Loucy (cell line): ENCODE data around the gene DAZL.
A peak's percentile ranks its signal among the peaks of the same experiment; 100 is the strongest.

ENCODE experiments used
- H2AFZ ChIP-seq: fragments of 200-600 bp; sonication (generic); 2 replicates; pipeline ENCODE4 v1.6.0; 2016; ENCODE audit warnings: antibody characterized with exemption, mild to moderate bottlenecking, low read length, moderate library complexity
- H3F3A ChIP-seq: fragments of 200-600 bp; 2 replicates; pipeline ENCODE4 v1.6.0; 2016; ENCODE audit warnings: antibody characterized with exemption, low read depth, mild to moderate bottlenecking
- H3K27me3 ChIP-seq: fragments of 200-600 bp; sonication (generic); 2 replicates; pipeline ENCODE4 v1.6.1; 2014; ENCODE audit warnings: low read length, mild to moderate bottlenecking; ENCODE audit not compliant: insufficient read depth, poor library complexity, severe bottlenecking
- H3K36me3 ChIP-seq: fragments of 200-600 bp; sonication (generic); 2 replicates; pipeline ENCODE4 v1.6.1; 2016; ENCODE audit warnings: low read length; ENCODE audit not compliant: insufficient read depth
- H3K4me1 ChIP-seq: fragments of 200-600 bp; sonication (generic); 2 replicates; pipeline ENCODE4 v1.5.1; 2014; ENCODE audit warnings: low read length, mild to moderate bottlenecking; ENCODE audit not compliant: insufficient read depth, poor library complexity, severe bottlenecking
- H3K4me2 ChIP-seq: fragments of 200-600 bp; sonication (generic); 2 replicates; pipeline ENCODE4 v1.6.0; 2014; ENCODE audit warnings: antibody characterized with exemption, low read length, low read depth, mild to moderate bottlenecking; ENCODE audit not compliant: poor library complexity, severe bottlenecking
- H3K4me3 ChIP-seq: fragments of 200-600 bp; sonication (generic); 2 replicates; pipeline ENCODE4 v1.5.1; 2014; ENCODE audit warnings: low read length, mild to moderate bottlenecking, mixed read lengths; ENCODE audit not compliant: poor library complexity, severe bottlenecking
- H3K79me2 ChIP-seq: fragments of 200-600 bp; sonication (generic); 2 replicates; pipeline ENCODE4 v1.6.1; 2014; ENCODE audit warnings: low read length; ENCODE audit not compliant: insufficient read depth
- H3K9ac ChIP-seq: fragments of 200-600 bp; sonication (generic); 2 replicates; pipeline ENCODE4 v1.6.0; 2014; ENCODE audit warnings: mild to moderate bottlenecking, low read depth, low read length, moderate library complexity; ENCODE audit not compliant: poor library complexity, severe bottlenecking
- H3K9me2 ChIP-seq: fragments of 200-600 bp; sonication (generic); replicated peaks from 2 replicates; pipeline ENCODE4 v1.6.1; 2016; ENCODE audit warnings: low read depth, low read length, mixed read lengths
- H3K9me3 ChIP-seq: fragments of 200-600 bp; sonication (generic); 2 replicates; pipeline ENCODE4 v1.6.1; 2014; ENCODE audit warnings: mild to moderate bottlenecking, antibody characterized with exemption, low read length, low read depth; ENCODE audit not compliant: insufficient read depth
- H4K20me1 ChIP-seq: fragments of 200-600 bp; sonication (generic); 2 replicates; pipeline ENCODE4 v1.6.0; 2014; ENCODE audit warnings: antibody characterized with exemption, low read length, mild to moderate bottlenecking; ENCODE audit not compliant: insufficient read depth, poor library complexity, severe bottlenecking
- EZH2phosphoT487 ChIP-seq: fragments of 200-600 bp; IDR thresholded peaks from 2 replicates; pipeline ENCODE4 v1.6.1; 2018; ENCODE audit warnings: antibody characterized with exemption, mild to moderate bottlenecking, moderate library complexity, borderline replicate concordance
- TF ChIP-seq, protein P1 (sequence below): fragments of 200-600 bp; sonication (generic); conservative IDR thresholded peaks from 2 replicates; pipeline ENCODE4 v1.5.1; 2014; ENCODE audit warnings: mild to moderate bottlenecking, antibody characterized with exemption, low read length

The DAZL gene

DNA sequence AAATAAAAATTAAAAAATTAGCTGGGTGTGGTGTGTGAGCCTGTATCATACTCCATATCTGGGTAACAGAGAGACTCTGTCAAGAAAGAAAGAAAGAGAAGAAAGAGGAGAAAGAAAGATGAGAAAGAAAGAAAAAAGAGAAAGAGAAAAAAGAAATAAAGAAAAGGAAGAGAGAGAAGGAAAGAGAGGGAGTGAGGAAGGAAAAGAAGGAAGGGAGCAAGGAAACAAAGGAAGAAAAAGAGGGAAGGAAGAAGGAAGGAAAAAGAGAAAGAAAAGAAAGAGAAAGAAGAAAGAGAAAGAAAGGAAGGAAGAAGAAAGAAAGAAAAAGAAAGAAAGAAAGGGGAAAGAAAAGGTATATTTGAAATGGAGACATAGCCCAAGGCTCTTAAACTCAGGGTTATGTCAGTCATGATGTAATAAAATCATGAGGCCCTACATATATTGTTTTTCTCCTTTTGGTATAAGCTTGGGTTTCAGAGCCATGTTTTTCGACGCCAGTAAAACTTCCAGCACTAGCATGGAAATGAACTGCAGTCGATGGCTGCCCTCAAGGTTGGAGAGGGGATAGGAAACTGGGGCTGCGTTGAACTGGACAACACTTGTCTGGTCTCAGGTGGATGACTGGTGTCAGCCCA lies 53.8 kb downstream of the DAZL start:
- TF ChIP-seq EZH2phosphoT487 = no peak
- TF ChIP-seq, protein P1, sequence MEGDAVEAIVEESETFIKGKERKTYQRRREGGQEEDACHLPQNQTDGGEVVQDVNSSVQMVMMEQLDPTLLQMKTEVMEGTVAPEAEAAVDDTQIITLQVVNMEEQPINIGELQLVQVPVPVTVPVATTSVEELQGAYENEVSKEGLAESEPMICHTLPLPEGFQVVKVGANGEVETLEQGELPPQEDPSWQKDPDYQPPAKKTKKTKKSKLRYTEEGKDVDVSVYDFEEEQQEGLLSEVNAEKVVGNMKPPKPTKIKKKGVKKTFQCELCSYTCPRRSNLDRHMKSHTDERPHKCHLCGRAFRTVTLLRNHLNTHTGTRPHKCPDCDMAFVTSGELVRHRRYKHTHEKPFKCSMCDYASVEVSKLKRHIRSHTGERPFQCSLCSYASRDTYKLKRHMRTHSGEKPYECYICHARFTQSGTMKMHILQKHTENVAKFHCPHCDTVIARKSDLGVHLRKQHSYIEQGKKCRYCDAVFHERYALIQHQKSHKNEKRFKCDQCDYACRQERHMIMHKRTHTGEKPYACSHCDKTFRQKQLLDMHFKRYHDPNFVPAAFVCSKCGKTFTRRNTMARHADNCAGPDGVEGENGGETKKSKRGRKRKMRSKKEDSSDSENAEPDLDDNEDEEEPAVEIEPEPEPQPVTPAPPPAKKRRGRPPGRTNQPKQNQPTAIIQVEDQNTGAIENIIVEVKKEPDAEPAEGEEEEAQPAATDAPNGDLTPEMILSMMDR = no peak
- no peak overlapping the region for H3K4me3 ChIP-seq
- no peaks in the 10 kb centered on the region for H3K9me3 ChIP-seq
- no peaks in the 10 kb centered on the region for H4K20me1 ChIP-seq
- no peak overlapping the region for H3K4me2 ChIP-seq
- H3K27me3 ChIP-seq = no peaks in the 10 kb centered on the region
- peaks cover 9% of the 10 kb centered on the region for H3K4me1 ChIP-seq
- H3K9me2 ChIP-seq = no peaks in the 10 kb centered on the region
- no peaks in the 10 kb centered on the region for H3K79me2 ChIP-seq
- no peaks in the 10 kb centered on the region for H3K36me3 ChIP-seq
- peak overlapping the region; percentile 94 for H2AFZ ChIP-seq
- peak overlapping the region; percentile 62 for H3K9ac ChIP-seq
- no peaks in the 10 kb centered on the region for H3F3A ChIP-seq

DNA sequence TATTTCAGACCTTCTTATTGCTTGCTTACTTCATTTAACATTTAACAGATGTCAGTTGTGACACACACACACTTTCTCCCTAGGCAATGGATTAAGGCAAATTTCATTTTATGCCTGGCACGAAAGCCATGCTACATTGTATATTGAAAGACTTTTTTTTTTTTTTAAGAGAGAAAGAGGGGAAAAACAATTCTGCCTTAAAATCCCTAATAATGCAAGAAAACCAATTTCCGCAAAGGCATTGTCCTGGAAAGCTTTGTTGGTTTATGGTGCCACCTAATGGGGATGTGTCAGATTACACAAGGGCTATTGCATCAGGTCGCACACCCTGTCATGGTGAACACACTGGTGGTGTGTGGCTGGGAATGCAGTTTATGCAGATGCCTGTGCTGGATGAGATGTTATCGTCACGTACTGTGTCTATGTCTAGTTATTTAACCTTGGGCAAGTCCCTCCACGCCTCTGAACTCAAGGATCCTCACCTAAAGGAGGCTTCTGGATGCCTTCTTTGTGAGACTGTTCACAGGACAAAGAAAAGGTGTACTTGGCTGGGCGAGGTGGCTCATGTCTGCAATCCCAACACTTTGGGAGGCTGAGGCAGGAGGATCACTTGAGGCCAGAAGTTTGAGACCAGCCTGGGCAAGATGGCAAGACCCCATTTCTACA lies 54.4 kb downstream of the DAZL start:
- Histone ChIP-seq H3K79me2 (no peaks in the 10 kb centered on the region), H3K9ac (peak overlapping the region; percentile 62), H3K9me2 (no peaks in the 10 kb centered on the region), H2AFZ (peak overlapping the region; percentile 94), H3K4me3 (peak overlapping the region; percentile 8), H3K9me3 (no peaks in the 10 kb centered on the region), H3F3A (no peaks in the 10 kb centered on the region), H3K4me2 (peak overlapping the region; percentile 43), H4K20me1 (no peaks in the 10 kb centered on the region), H3K4me1 (peaks cover 9% of the 10 kb centered on the region), H3K27me3 (no peaks in the 10 kb centered on the region), H3K36me3 (no peaks in the 10 kb centered on the region)
- TF ChIP-seq, protein P1 = peak; percentile 95
- no peak for TF ChIP-seq EZH2phosphoT487

DNA sequence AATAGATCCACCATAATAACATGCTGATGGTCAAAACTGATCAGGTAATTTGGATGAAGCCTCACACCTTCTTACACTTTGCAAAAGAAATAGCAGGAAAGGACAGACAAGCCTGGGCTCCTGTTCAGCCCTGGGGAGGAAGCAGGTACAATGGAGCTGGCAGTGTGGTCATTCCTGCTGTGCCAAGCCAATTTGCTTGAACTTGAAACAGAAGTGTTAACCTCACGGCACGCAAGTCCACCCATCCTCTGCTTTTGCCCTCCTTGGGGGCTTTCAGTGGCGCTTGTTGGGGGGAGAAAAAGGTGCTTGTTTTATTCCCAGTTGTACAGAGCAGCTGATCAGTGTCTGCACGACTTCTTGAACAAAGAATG lies 54.9 kb downstream of the DAZL start:
- Histone ChIP-seq H3K4me3 (peak overlapping the region; percentile 8), H3K9me2 (no peaks in the 10 kb centered on the region), H2AFZ (peak overlapping the region; percentile 94), H3K9ac (peak overlapping the region; percentile 62), H3K79me2 (no peaks in the 10 kb centered on the region), H3K27me3 (no peaks in the 10 kb centered on the region), H3K9me3 (no peaks in the 10 kb centered on the region), H3K4me2 (peak overlapping the region; percentile 43), H4K20me1 (no peaks in the 10 kb centered on the region), H3K36me3 (no peaks in the 10 kb centered on the region), H3K4me1 (peaks cover 13% of the 10 kb centered on the region), H3F3A (no peaks in the 10 kb centered on the region)
- TF ChIP-seq EZH2phosphoT487 = no peak
- TF ChIP-seq, protein P1 = no peak
